Lung (tissue), 12 donors: ENCODE data around the gene LDB2. TPM values are rescaled to one million over a fixed set of nuclear protein-coding genes. Genes with fewer than 3 reads are reported as not detected.

Source experiments
- ATAC-seq: fragments of 200-7000 bp; cut with Tn5 transposase; one replicate; pipeline ENCODE4 v1.9.1; 2020; ENCODE audit warnings: moderate number of reproducible peaks; ENCODE audit not compliant: insufficient read depth, low FRiP score
- DNase-seq, 3 donors: peaks; one replicate each; pipeline ENCODE4 v3.0.0-alpha.2; 2013 to 2017
- H3K27ac ChIP-seq, 2 donors: one replicate each; pipeline ENCODE4 v1.5.1; 2013; ENCODE audit warnings: mild to moderate bottlenecking in 2 of 2, moderate library complexity in 2 of 2, control low read depth in 1 of 2, inconsistent platforms in 1 of 2, low read depth in 1 of 2, low read length in 1 of 2
- H3K27me3 ChIP-seq, 3 donors: one replicate each; pipeline ENCODE4 v1.5.1; 2013; ENCODE audit warnings: low read length in 2 of 3; ENCODE audit not compliant: control insufficient read depth in 3 of 3, insufficient read depth in 3 of 3
- H3K36me3 ChIP-seq, 4 donors: one replicate each; pipeline ENCODE4 v1.5.1; 2013; ENCODE audit warnings: low read length in 4 of 4, mild to moderate bottlenecking in 1 of 4, moderate library complexity in 1 of 4; ENCODE audit not compliant: control insufficient read depth in 4 of 4, insufficient read depth in 4 of 4
- H3K4me1 ChIP-seq, 5 donors: one replicate each; pipeline ENCODE4 v1.5.1; 2013; ENCODE audit warnings: low read length in 5 of 5, mild to moderate bottlenecking in 2 of 5, moderate library complexity in 1 of 5; ENCODE audit not compliant: control insufficient read depth in 5 of 5, insufficient read depth in 5 of 5
- H3K4me3 ChIP-seq: one replicate; pipeline ENCODE4 v1.5.1; 2013; ENCODE audit warnings: mild to moderate bottlenecking, control low read depth, moderate library complexity
- H3K9ac ChIP-seq, 2 donors: one replicate each; pipeline ENCODE4 v1.5.1; 2013; ENCODE audit warnings: low read length in 2 of 2, control low read depth in 1 of 2; ENCODE audit not compliant: insufficient read depth in 1 of 2
- H3K9me3 ChIP-seq, 4 donors: one replicate each; pipeline ENCODE4 v1.5.1; 2013; ENCODE audit warnings: low read length in 3 of 4, mild to moderate bottlenecking in 1 of 4, moderate library complexity in 1 of 4; ENCODE audit not compliant: control insufficient read depth in 4 of 4, insufficient read depth in 3 of 4
- WGBS, 2 donors: extraction: QIAGEN DNeasy Blood & Tissue Kit; methylation state at CpG; one replicate each; pipeline ENCODE4 v1.1.7; 2013; 5-methylcytosine and 5-hydroxymethylcytosine counted together
- polyA plus RNA-seq, 2 donors: library from polyadenylated mRNA; stranded (reverse); fragments of 200-250 nt; gene quantifications; one replicate each; pipeline ENCODE4 v1.2.1, GENCODE V29; 2013
- total RNA-seq, 2 donors: library from RNA; depleted of rRNA in 1 of 2; stranded (reverse); fragments of >200 nt in 1 of 2; gene quantifications; one replicate each; pipeline ENCODE4 v1.2.1, GENCODE V29; 2014 to 2021
- TF ChIP-seq, protein P1 (sequence below): IDR thresholded peaks from 2 replicates; pipeline ENCODE4 v1.5.1; 2012; ENCODE audit warnings: mild to moderate bottlenecking; ENCODE audit errors: control extremely low read depth, extremely low read depth
- donor health status: control.
- donor health status: control.
- donor health status: Bipolar disorder and iron deficiency.
- donor health status: healthy.
- donor health status: DM: yes; HTN: yes; CAD: no.

LDB2 gene
- total and polyA plus RNA-seq, 4 donors = 18.1 to 147 (median 46.1) TPM

DNA sequence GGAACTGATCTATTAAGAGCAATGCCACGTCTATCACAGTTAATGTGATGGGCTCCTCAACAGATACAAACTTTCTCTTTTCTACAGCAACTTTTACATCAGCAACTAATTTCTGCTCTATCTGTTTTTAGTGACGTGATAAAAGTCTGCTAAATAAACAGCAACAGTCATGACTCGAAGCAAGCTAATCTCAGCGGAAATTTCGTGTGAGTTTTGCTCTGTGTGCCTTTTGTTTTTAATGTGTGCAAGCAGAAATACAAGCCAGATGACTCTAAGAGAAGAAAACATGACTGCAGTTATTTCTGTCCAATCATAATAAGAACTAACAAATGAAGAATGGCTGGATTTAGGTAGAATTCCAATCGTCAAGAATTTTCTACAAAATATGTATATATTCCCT is 214.3 kb downstream of the LDB2 start:
- WGBS, 2 donors = 67 to 77% methylated on average over 6 of the region's 6 CpGs

DNA sequence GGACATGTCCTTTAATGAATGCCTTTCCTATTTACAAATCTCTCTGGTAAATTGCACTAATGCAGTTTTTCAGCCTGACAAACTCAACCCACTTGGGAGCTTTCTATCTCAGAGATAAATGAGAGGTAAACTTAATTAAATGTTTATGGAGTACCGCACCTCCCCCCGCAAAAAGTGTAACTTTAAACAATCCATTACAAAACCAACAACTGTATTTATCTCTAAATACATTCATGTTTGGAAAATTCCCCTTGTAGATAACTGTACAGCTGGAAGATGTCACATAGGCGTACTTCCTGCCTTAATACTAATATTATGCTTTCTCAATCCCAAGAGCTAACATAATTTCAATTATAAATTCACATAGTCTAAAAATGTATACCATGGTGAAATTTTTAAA is 215.5 kb downstream of the LDB2 start:
- peaks cover 3 to 45% (median 14%) of the 10 kb centered on the region in 5 donors for H3K4me1 ChIP-seq
- H3K27me3 ChIP-seq = no peaks in the 10 kb centered on the region
- no peak overlapping the region for H3K4me3 ChIP-seq
- 81 to 83% methylated on average over 3 of the region's 3 CpGs for WGBS, 2 donors
- no peak overlapping the region for H3K9ac ChIP-seq
- no peak overlapping the region for H3K27ac ChIP-seq
- no peaks in the 10 kb centered on the region for H3K36me3 ChIP-seq
- TF ChIP-seq, protein P1, sequence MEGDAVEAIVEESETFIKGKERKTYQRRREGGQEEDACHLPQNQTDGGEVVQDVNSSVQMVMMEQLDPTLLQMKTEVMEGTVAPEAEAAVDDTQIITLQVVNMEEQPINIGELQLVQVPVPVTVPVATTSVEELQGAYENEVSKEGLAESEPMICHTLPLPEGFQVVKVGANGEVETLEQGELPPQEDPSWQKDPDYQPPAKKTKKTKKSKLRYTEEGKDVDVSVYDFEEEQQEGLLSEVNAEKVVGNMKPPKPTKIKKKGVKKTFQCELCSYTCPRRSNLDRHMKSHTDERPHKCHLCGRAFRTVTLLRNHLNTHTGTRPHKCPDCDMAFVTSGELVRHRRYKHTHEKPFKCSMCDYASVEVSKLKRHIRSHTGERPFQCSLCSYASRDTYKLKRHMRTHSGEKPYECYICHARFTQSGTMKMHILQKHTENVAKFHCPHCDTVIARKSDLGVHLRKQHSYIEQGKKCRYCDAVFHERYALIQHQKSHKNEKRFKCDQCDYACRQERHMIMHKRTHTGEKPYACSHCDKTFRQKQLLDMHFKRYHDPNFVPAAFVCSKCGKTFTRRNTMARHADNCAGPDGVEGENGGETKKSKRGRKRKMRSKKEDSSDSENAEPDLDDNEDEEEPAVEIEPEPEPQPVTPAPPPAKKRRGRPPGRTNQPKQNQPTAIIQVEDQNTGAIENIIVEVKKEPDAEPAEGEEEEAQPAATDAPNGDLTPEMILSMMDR = no peak
- no peak for ATAC-seq
- DNase-seq = peak in 2 of 3 donors; percentile 82 to 90
- peaks cover 0 to 1% (median 0%) of the 10 kb centered on the region in 4 donors for H3K9me3 ChIP-seq

More for the DNA sequence above, 214.3 kb downstream of the LDB2 start:
- TF ChIP-seq, protein P1 = no peak
- Histone ChIP-seq H3K9ac (peak overlapping the region in 1 of 2 donors; percentile 15), H3K27ac (no peak overlapping the region), H3K36me3 (no peaks in the 10 kb centered on the region), H3K27me3 (no peaks in the 10 kb centered on the region), H3K9me3 (peaks cover 0 to 1% (median 0%) of the 10 kb centered on the region in 4 donors), H3K4me3 (no peak overlapping the region), H3K4me1 (peaks cover 0 to 45% (median 14%) of the 10 kb centered on the region in 5 donors)
- ATAC-seq (no peak), DNase-seq (peak in 2 of 3 donors; percentile 85 to 88)

DNA sequence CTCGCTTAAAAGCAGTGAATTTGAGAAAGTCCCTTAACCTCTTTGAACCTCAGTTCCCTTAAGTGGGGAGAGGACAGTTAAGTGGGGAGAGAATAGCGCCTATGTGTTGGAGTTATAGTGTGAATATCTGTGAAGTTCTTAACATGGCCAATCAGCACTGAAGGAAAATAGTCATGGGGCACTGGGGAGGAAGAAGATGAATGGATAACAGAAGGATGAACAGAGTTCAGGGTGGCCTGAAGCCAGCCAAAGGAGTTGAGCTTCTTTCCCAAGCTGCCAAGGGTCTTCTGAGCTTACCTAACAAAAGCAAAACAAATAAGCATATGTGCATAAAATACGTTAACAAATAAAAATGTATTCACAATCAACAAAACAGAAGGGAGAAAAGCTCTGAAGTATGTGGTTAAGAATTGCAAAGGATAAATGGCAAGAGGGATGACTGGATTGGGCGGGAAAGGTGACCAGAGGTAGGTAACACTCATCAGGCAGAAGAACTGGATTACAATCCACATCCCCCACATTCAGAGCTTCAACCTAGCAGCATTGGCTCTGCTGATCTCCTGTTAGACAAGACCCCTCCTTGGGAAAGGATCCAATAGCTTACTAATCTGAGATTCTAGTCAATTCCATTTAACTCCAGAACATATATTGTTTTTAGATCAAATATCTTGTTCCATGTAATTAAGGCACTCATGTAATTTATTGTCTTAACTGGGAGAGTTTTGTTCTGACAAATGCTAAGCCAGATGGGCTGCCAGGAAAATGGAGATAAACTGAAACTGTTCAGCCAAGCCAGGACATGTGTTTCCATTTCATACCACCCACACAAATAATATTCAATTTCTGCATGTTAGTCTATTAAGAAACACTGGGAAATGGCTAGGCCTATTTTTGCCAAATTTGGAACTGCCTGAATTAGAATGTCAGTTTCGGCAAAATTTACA is 221.2 kb downstream of the LDB2 start:
- no peak overlapping the region for H3K27ac ChIP-seq

More for the DNA sequence above, 221.2 kb downstream of the LDB2 start:
- Histone ChIP-seq H3K4me1 (peaks cover 3 to 13% (median 5%) of the 10 kb centered on the region in 5 donors), H3K27me3 (no peaks in the 10 kb centered on the region), H3K9me3 (no peaks in the 10 kb centered on the region), H3K4me3 (no peak overlapping the region), H3K9ac (no peak overlapping the region), H3K36me3 (no peaks in the 10 kb centered on the region)
- DNase-seq = peak in 1 of 3 donors; percentile 58
- TF ChIP-seq, protein P1 = no peak
- peak; percentile 32 for ATAC-seq
- 90 to 95% methylated on average over 5 of the region's 5 CpGs for WGBS, 2 donors
